Upper lobe of left lung (tissue), 4 donors: ENCODE results near the gene PIGB.

Source experiments
- CTCF ChIP-seq, 6 experiments: fragments of 450-650 bp in 4 of 6; fragments of 200-600 bp in 2 of 6; sonication (generic) in 2 of 6; IDR thresholded peaks; one replicate each; pipeline ENCODE4 v1.5.1; 2016 to 2019; ENCODE audit warnings: antibody characterized with exemption in 6 of 6
- EP300 ChIP-seq, 4 donors: sonication (generic); formaldehyde crosslinking; IDR thresholded peaks; one replicate each; pipeline ENCODE4 v1.5.1; 2017; ENCODE audit warnings: antibody characterized with exemption in 4 of 4, control low read depth in 2 of 4
- POLR2A ChIP-seq, 4 donors: fragments of 450-650 bp; IDR thresholded peaks; one replicate each; pipeline ENCODE4 v1.5.1; 2016 to 2017; ENCODE audit warnings: antibody characterized with exemption in 4 of 4, mild to moderate bottlenecking in 2 of 4
- POLR2AphosphoS5 ChIP-seq, 2 donors: sonication (generic); formaldehyde crosslinking; IDR thresholded peaks; one replicate each; pipeline ENCODE4 v1.5.1; 2017; ENCODE audit warnings: antibody characterized with exemption in 2 of 2

GRCh38 chr15:55277715-55278114 lies 41.3 kb upstream of the PIGB start:
- TF ChIP-seq CTCF (IDR thresholded peaks at IDR 0.05) (no peak), POLR2A (IDR thresholded peaks at IDR 0.05) (no peak), EP300 (IDR thresholded peaks at IDR 0.05) (no peak), POLR2AphosphoS5 (IDR thresholded peaks at IDR 0.05) (no peak)
